ENCODE data around the gene SOX6.

GRCh38 chr11:16373768-16374167, 17.4 kb upstream of the SOX6 start:
- no peak for TF ChIP-seq POLR2A (IDR thresholded peaks at IDR 0.05; ENCODE audit: low read depth)
- TF ChIP-seq CTCF (IDR thresholded peaks at IDR 0.05), result no peak

Data from esophagus muscularis mucosa (tissue), 3 donors.